Kidney epithelial cell (primary cell): Measurements from ENCODE around the gene QRICH2. TPM values are rescaled to one million over a fixed set of nuclear protein-coding genes. Genes with fewer than 3 reads are reported as not detected.

Experiments used
- DNase-seq: peaks from one replicate; pipeline ENCODE4 v3.0.0-alpha.2; 2010; ENCODE audit warnings: low read depth
- H3K27me3 ChIP-seq: 2 replicates; pipeline ENCODE4 v1.6.0; 2011; ENCODE audit warnings: low read length; ENCODE audit not compliant: control insufficient read depth, insufficient read depth
- H3K36me3 ChIP-seq: 2 replicates; pipeline ENCODE4 v1.5.1; 2011; ENCODE audit warnings: low read length; ENCODE audit not compliant: control insufficient read depth, insufficient read depth
- H3K4me3 ChIP-seq: 2 replicates; pipeline ENCODE4 v1.5.1; 2011; ENCODE audit warnings: low read depth, mild to moderate bottlenecking, control low read depth, low read length
- total RNA-seq: library from RNA; depleted of rRNA; stranded (reverse); fragments of >200 nt; gene quantifications from 2 replicates; pipeline ENCODE4 v1.2.3, GENCODE V29; 2015
- TF ChIP-seq, protein P1 (sequence below): IDR thresholded peaks from 2 replicates; pipeline ENCODE4 v1.5.1; 2011; ENCODE audit warnings: mild to moderate bottlenecking, moderate library complexity, low read length, control low read depth, inconsistent platforms; ENCODE audit not compliant: insufficient read depth, poor library complexity, severe bottlenecking

The QRICH2 gene
- total RNA-seq, 1 donor from 2014 or later, result 3.3 TPM

DNA sequence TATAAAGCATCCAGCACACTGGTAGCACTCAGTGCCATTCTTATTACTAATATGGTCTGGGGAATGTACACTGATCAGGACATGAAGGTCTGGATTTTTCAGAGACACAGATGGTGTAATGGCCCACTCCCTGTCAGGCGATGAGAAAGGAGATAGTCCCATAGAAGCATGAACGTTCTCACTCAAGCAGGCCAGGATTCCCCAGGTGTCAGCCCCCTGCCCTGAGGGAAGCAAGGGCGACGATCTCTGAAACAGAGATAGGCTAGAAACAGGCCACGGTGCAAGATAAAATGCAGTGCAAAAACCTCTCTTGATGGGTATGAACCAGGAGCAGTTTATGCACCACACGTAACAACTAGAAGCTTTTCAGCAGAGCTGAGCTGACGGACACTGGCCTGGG lies 35.0 kb upstream of the QRICH2 start:
- TF ChIP-seq, protein P1, sequence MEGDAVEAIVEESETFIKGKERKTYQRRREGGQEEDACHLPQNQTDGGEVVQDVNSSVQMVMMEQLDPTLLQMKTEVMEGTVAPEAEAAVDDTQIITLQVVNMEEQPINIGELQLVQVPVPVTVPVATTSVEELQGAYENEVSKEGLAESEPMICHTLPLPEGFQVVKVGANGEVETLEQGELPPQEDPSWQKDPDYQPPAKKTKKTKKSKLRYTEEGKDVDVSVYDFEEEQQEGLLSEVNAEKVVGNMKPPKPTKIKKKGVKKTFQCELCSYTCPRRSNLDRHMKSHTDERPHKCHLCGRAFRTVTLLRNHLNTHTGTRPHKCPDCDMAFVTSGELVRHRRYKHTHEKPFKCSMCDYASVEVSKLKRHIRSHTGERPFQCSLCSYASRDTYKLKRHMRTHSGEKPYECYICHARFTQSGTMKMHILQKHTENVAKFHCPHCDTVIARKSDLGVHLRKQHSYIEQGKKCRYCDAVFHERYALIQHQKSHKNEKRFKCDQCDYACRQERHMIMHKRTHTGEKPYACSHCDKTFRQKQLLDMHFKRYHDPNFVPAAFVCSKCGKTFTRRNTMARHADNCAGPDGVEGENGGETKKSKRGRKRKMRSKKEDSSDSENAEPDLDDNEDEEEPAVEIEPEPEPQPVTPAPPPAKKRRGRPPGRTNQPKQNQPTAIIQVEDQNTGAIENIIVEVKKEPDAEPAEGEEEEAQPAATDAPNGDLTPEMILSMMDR, result no peak
- H3K27me3 ChIP-seq, result no peaks in the 10 kb centered on the region
- DNase-seq, result no peak

DNA sequence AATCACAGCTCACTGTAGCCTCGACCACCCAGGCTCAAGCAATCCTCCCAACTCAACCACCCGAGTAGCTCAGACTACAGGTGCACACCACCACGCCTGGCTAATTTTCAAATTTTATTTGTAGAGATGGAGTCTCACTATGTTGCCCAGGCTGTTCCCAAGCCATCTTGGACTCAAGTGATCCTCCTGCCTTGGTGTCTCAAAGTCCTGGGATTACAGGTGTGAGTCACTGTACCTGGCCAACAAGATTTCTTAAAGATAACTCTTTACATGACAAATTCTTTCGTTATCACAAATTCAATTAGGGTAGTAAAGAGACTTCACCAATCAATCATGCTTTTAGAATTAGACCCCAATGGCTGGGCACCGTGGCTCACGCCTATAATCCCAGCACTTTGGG lies 33.2 kb upstream of the QRICH2 start:
- H3K27me3 ChIP-seq, result no peaks in the 10 kb centered on the region
- H3K4me3 ChIP-seq, result no peak overlapping the region
- TF ChIP-seq, protein P1, result no peak
- DNase-seq, result no peak
- no peaks in the 10 kb centered on the region for H3K36me3 ChIP-seq

More for the DNA sequence above, 35.0 kb upstream of the QRICH2 start:
- Histone ChIP-seq H3K36me3 (peaks cover 2% of the 10 kb centered on the region), H3K4me3 (no peak overlapping the region)

DNA sequence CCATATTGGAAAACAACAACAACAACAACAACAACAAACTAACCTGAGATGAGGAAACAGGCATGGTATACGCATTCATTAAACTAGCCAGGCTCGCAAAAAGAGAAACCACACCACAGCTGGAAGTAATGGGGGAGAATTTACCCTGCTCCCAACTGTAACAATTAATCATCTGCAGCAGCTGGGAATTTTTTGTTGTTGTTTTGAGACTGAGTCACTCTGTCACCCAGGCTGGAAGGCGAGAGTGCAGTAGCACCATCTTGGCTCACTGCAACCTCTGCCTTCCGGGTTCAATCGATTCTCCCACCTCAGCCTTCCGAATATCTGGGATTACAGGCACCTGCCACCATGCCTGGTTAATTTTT lies 29.3 kb upstream of the QRICH2 start:
- no peaks in the 10 kb centered on the region for H3K27me3 ChIP-seq
- H3K4me3 ChIP-seq, result no peak overlapping the region
- no peaks in the 10 kb centered on the region for H3K36me3 ChIP-seq
- TF ChIP-seq, protein P1, result no peak
- DNase-seq, result no peak

DNA sequence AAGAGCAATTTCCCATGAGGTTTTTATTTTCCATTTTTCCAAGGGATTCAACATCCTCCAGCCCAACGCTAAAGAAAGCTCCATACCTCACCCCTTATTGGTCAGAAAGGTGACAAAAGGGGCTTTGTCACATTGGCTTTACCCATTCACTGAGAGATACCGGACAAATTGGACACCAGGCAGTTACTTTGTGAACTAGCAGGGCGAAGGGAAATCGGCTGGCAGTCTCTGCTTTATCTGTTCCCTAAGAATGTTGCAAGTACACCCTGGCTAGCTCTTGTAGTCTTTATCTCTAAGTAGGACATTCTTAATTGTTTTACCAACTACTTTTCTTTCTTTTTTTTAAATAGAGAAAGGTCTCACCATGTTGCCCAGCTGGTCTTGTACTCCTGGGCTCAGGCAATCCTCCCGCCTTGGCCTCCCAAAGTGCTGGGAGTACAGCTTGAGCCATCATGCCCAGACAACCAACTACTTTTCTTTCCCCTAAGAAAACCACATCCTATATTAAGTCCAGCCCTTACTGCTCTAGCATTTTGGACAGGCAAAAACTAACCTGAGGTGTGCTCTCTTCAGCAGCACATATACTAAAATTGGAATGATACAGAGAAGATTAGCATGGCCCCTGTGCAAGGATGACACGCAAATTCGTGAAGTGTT lies 28.8 kb upstream of the QRICH2 start:
- H3K36me3 ChIP-seq, result no peaks in the 10 kb centered on the region
- DNase-seq, result no peak
- TF ChIP-seq, protein P1, result no peak
- no peak overlapping the region for H3K4me3 ChIP-seq
- no peaks in the 10 kb centered on the region for H3K27me3 ChIP-seq

DNA sequence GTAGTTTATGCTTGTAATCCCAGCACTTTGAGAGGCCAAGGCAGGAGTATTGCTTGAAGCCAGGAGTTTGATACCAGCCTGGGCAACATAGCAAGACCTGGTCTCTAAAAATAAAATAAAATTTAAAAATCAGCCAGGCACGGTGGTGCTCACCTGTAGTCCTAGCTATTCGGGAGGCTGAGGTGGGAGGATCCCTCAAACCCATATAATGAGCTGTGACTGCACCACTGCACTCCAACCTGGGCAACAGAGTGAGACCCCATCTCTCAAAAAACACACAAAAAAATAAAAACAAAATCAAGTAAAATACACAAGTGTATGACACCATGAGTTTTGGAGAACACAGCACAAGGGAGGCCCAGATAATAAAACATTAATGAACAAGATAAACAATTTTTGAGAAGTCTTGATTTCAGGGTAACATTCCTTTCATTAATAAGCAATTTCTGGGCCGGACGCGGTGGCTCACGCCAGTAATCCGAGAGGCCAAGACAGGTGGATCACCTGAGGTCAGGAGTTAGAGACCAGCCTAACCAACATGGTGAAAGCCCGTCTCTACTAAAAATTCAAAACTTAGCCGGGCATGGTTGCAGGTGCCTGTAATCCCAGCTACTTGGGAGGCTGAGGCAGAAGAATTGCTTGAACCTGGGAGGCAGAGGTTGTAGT lies 27.8 kb upstream of the QRICH2 start:
- no peak for DNase-seq
- Histone ChIP-seq H3K36me3 (no peaks in the 10 kb centered on the region), H3K4me3 (no peak overlapping the region), H3K27me3 (no peaks in the 10 kb centered on the region)
- TF ChIP-seq, protein P1, result no peak
